ENCODE measurements around the gene MB.
A peak's percentile ranks its signal among the peaks of the same experiment; 100 is the strongest.
"Not testable (repeated sequence)": the region's sequence is repeated elsewhere in the genome, so short reads cannot be mapped to it uniquely, and the experiment has no call there.

MB gene

DNA sequence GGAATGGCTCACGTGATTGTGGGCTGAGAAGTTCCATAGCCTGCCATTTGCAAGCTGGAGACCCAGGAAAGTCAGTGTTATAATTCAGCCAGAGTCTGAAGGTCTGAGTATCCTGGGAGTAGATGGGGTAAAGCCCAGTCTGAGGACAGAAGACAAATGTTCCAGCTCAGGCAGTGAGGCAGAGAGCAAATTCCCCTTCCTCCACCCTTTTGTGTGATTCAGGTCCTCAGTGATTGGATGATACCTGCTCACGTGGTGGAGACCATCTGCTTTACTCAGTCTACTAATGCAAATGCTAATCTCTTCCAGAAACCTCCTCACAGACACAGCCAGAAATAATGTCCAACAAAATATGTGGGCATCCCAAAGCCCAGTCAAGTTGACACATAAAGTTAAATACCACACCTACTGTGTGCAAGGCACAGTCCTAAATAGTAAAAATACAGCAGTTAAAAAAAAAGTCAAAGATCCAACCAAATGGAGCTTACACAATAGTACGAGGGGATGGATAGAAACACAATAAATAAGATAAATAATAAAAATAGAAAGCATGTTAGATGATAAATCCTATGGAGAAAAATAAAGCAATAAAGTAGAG lies 17.9 kb upstream of the MB start:
- no peak for DNase-seq

DNA sequence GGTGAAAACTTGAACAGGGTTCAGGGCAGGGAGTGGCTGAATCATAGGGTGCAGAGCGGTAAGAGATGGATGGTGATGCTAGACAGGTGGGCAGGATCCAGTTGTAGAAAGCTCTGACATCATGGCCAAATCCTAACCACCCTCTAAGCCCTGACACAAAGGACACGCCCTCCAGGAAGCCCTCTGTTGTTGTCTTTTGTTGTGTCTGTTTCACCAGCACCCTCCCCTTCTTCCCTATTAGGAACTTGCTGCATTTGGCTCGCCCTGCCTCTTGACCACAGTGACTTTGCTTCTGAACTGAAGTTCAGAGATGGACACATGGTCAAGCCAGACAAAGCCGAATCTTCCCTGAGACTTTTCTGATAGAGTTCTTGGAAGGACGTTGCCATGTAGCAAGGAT lies 16.9 kb upstream of the MB start:
- DNase-seq = no peak

DNA sequence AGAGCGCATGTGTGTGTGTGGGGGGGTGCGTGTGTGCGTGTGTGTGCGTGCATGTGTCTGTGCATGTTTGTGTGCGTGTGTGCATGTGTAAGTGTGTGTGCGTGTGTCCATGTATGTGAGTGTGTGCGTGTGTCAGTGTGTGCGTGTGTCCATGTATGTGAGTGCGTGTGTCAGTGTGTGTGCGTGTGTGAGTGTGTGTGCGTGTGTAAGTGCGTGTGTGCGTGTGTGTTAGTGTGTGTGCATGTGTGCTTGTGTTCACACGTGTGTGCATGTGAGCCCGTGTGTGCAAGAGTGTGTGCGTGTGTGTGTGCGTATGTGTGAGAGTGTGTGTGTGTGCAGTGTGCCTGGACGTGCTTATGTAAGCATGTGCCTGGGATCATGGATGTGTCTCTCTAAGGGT lies 16.4 kb upstream of the MB start:
- no peak for DNase-seq

DNA sequence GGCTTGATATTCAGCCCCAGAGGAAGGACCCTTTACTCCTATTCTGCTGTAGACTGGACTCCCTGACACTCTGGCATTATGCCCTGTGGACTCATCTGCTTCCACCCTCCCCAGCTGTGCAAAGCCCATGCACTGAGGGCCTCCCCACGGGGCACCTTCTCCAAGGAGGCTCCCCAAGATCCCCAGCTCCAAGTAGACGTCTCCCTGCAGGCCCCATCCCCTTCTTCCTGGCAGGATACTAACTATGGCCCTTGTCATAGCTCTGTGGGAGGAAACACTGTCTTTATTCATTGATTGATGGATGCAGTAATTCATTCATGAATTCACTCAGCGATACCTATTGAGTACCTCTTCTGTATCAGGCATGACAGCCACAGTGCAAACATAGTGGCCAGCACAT lies 15.8 kb upstream of the MB start:
- DNase-seq = no peak

DNA sequence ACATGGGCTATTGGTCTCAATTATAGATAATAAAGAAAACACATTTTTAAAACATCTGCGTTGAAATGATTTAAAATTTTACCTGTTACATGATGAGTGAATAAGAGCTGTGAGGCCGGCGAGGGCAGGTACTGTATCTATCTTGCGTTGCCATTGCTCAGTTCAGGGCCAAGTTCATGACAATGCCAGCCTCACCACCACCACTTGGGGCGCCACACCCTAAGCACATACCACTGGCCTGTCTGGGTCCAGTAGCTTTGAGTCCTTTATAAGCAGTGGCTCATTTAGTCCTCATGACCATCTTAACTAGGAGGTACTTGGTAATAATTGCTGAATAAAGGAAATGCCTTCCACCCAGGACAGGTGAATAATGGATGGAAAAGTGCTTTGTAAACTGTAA lies 14.5 kb upstream of the MB start:
- DNase-seq = no peak

DNA sequence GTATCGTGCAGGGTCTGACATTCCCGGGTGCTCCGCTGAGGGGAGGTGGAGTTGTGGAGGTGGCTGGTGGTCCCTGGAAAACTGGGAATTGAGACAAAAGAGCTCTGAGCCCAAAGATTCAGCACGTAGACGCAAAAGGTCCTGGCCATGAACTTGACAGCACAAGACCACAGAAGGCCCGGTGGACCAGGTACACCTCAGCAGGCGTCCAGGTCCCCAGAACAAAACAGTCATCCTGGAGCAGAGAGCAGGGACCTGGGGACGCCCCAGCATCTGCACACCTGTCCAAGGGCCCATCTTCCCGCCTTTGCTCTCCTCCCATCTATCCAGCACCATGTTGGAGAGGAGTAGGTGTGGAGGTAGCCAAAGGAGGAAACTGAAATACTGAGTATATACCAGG lies 13.8 kb upstream of the MB start:
- DNase-seq = no peak

DNA sequence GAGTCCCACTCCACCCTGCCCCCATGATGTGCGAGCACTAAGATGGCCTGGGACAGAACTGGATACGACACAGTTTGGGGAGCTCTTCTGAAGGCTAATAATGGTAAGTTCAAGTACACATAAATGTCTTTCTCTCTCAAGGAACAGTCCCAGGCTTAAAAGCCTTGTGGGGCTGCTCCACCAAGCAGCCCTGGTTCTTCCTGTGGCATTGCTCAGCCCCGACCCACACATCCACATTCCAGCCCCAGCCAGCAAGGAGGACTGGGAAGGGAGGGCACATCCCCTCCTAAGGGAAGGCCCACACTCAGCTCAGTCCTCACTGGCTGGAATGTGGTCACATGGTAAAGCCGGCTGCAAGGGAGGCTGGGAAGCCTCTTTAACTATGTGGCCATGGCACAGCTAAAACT lies 13.3 kb upstream of the MB start:
- DNase-seq = no peak

DNA sequence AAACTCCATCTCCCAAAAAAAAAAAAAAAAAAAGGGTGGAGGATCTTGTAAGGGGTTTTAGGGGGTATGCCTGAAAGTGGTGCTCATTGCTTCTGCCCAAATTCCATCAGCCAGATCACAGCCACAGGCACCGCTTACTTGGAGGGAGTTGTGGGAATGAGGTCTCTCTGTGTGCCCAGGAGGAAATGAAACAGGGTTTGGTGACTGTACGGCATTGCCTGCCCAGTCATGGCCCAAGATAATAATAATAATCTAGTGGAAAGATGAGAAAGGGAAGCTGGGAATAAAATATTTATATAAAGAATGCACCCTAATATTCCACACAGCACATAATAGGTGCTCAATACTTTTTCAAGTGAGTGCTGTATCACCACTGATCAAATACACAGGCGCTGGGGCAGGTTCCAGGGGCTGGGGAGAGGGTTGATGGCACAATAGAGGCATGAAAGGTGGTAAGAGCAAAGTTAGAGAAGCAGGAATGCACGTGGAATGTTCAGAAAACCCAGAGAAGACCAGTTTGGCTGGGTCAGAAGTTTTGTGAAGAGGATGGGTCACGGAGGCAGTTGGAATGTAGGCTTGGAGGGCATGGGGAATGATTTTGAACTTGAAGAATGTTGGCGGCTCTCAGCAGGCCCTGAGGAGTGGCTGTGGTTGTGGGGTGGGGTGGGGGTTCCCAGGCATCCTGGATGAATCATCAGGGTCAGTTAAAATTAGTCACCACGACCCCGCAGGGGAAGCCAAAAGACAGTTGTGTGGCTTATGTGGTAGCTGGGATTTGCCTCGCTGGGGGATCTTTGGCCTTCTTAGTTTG lies 12.5 kb upstream of the MB start:
- DNase-seq = no peak

DNA sequence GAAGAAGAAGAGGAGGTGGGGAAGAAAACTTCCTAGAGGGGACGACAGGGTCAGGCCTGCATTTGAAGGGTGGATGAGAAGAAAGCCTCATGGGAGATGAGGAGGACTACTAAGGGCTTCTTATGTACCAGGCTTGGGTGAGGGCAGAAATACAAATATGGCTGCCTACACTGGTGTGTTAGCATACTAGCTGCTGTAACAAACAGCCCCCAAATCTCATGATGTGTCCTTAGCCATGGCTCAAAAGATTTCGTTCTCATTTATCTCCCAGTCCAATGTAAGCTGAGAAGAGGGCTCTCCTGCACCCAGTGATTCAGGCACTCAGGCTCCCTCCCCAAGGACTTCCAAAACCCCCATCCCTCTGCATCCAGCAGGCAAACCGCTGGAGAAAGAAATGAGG lies 11.6 kb upstream of the MB start:
- DNase-seq = no peak

DNA sequence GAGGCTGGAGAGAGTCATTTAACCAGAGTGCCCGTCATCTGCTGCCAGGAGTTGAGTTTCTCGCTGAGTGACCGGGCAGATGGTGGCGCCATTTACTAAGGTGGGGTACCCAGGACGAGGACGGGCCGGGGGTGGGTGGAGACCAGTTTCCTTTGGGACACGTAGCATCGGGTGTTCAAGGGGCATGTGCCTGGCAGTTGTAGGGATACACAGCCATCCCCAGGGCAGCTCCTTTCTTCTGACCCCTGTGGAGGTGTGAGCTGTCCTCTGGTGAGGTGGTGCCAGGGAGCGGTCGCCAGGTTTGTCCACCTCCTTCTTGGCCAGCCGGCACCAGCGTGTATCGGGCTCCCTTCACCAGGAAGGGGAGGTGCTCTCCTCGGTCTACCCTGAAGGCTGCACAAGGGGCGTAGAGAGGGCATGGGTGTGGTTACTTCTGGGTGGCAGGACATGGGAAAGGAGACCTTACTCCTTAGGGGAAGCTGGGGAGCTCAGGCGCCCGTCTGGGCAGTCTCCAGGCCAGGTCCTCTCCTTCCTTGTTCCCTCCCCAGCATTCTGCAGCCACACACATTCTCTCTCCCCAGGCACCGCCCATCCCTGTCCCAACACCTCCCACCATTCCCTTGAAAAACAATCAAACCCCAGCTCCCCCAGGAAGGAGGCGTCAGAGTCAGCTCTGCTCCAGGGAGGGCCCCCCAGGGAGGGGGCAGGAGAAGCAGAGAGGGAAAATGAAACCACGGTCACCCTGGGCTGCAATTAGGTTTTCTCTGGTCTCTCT lies 10.3 kb upstream of the MB start:
- peak; percentile 36 for DNase-seq

DNA sequence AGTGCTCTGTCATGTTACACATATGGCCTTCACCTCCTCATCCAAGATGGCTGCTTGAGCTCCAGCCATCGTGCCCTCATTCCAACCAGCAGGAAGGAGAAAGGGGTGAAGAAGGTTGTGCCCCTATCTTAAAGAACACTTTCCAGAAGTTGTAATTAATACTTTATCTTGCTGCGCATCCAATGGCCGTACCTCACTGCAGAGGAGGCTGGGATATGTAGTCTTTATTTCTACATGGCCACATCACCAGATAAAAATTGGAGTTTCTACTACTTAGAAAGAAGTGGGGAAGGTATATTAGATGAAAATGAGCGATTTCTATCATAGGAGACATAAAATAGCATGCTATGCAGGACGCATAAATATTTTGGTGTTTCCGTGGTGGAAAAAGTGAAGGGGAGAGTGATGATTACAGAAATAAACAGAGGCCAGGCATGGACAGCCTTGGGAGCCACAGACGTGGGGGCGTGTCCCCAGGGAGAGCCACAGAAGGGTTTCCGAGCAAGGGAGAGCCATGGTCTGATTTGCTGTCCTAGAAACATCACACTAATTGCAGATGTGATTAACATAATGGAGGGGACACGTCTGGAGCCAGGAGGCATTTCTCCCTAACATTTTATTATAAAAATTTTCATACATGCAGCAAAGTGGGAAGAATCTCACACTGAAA lies 8.8 kb upstream of the MB start:
- no peak for DNase-seq

DNA sequence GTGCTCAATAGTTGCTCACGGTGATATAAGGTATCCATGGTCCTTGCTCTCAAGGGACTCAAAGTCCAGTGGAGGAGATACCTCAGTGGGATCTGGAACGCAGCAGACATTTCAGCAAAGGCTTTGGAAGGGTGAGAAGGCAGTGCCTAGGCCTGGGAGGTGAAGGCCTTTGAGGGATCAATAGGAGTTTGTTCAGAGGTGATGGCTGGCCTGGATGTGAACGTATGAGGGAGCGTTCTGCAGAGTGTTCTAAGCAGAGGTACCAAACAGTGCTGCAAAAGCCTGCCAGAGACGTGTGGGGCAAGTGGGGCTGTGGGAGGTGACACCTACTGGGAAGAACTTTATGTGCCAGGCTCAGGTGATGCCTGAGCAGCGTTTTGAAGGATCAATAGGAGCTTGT lies 7.4 kb upstream of the MB start:
- no peak for DNase-seq

DNA sequence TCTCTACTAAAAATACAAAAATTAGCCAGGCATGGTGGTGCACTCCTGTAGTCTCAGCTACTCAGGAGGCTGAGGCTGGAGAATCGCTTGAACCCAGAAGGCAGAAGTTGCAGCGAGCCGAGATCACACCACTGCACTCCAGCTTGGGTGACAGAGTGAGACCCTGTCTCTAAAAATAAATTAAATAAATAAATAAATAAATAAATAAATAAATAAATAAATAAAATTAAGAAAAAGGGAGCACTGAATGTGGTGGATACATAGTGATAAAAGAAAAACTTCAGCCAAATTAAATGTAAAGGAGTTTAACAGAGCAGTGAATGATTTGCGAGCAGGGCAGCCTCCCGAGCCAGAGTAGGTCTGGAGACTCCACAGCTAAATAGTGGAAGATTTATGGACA lies 6.8 kb upstream of the MB start:
- not testable (repeated sequence) for DNase-seq

DNA sequence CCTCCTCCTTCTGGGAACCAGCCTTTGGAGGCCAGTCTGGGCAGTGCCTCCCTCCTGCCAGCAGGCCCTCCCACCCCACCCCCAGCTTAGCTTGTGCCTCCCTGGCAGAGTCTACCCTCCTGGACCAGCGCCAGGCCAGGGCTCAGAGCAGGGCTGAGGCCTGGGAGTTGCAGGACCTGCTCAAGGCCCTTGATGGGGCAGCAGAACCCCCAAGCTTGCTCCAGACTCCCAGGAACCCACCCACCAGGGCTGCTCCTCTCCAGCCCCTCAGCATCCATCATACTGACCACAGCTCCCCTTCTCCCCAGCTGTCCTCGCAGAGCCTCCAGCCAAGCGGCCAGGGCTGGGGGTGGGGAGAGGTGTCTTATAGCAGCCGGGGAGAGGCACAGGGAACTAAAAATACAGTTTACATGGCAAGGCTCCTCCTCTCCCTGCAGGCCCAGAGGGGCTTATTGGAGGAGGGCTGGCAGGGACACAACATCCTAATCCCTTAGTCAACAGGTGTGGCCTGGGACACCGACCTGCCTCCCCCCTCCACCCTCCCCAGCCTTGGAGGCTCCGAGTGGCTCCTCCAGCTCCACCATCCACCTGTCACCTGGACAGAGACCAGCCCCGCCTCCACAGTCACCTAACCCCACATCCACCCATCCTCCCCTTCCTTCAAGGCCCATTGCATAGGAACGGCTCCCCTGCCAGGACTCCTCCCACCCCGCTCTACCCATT lies 5.2 kb upstream of the MB start:
- no peak for DNase-seq

DNA sequence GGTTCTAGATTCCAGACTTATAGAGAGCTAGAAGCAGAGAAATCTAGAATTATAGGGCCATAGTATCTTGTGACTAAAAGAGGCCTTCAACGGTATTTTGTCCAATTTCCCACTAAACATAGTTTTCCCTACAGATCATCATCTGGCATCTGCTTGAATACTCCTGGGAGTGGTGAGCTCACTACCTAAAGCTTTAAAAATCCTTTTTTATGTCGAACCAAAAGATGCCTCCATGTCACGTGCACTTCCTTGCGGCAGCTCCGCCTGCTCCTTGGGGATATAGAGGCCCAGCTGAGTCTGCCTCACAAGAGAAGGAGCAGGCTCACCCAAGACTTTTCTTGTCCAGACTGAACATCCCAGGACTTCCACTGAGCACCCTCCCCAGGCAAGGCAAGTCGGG lies 4.3 kb upstream of the MB start:
- no peak for DNase-seq

DNA sequence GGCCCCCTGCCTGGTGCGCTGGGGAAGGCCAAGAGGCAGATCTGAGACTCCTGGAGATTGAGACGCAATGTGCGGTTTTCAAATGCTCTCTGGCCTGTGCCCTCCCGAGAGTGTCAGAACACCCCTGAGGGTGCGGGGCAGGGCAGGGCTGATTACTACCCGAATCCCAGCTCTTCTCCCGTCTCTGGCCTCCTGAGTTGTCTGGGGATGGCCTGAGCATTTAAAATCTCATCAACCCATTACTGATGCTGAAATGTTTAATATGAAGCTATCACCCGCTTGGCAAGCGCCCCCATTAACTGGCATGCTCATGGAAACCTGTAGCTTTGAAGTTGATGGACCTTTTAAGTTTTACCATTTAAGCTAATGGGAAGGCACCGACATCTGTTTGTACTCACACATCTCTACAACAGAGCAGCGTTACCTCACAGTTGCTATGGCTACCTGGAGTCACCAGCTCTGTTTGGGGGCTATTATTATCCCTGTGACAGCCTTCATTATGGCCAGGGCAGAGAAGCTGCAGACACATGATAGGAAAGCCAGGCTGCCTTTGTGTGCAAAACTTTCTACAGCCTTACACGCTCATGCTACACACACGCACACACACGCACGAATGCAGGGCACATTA lies 3.6 kb upstream of the MB start:
- DNase-seq = no peak

DNA sequence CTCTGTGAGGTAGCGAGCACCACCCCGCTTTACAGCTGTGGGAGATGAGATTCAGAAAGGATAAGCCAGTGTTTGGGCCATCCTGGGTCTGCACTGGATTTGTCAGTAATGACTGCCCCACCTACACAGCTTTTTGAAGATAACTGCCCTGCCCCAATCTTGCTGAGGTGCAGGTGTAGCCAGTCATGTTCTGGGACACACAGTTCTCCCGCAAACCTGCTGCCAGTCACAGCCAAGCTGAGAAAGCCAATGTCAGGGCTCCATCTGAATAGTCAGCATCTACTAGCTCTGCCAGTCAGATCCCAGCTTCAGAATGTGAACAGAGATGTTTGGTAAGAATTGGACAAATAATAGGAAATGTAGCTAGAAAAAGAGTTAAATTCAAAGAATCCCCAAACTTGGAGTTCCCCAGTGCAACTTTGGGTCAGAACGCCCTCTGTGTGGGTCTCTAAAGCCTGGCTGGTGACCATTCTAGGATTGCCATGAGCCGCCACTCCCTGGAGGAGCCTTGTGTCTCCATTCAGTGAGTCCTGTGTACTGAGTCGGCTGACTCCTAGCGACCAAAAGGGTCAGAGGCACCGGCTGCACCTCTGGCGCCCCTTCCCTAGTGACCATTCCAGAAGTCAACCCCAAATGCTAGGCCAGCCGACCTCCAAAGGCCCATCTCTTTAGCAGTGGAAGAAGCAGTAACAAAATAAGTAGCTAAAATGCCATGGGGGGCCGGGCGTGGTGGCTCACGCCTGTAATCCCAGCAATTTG lies 2.4 kb upstream of the MB start:
- no peak for DNase-seq

DNA sequence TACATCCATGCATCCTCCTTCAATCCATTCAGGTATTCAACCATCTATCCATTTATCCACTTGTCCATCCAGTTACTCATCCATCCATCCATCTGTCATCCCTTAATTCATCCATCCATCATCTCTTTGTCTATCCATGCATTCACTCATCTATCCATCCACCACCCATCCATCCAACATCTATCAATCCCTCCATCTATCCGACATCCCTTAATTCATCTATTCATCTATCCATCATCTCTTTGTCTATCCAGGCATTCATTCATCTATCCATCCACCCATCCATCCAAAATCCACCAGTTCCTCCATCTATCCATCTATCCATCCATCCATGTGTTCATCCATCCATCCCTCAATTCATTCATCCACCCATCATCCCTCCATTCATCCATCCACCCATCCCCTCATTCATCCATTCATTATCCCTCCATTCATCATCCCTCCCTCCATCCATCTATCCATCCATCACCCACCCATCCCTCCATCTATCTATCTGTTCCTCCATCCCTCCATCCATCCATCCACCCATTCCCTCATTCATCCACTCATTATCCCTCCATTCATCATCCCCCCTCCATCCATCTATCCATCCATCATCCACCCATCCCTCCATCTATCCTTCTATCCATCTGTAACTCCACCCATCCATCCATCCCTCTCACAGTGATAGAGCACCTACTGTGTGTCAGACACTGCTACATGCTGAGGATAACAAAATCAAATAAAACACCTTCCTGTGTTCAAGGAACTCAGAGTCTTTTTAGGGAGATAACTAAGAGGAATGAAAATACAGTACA lies 1.5 kb upstream of the MB start:
- DNase-seq = no peak

DNA sequence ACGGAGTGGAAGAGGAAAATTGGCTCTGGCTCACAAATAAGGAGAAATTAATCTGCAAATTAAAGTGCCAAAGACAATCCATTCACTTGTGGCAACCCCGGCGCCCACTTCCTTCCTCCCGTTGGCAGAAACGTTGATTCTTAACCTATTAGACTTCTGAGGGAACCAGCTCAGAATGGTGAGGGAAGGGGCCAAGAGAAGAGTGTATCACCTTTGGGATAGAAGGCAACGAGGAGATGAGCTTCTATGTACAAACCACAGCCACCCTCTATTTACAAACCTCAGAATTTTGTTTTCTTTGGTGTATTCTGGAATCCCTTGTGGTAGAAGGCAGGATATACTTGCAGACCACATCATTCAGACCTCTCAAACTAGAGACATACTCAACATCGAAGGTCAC lies 1.1 kb downstream of the MB start:
- DNase-seq = no peak

DNA sequence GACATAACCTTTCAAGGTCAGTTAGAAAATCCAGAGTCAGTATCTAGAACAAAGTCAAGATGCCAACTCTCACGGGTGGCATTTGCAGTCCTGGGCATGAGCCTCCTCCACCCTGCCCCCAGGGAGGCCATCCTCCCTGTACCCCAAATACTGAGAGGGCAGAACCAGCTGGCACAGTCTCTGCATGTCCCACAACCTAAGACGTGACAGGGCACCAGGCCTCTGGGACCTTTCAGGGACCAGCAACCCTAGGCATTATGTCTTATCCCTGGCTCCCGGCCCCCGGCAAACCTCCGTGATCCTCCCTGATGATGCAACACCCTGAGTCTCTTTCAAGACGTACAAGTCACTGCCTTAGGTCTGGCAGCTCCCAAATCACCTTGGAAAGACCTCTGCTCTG lies 2.0 kb downstream of the MB start:
- no peak for DNase-seq

DNA sequence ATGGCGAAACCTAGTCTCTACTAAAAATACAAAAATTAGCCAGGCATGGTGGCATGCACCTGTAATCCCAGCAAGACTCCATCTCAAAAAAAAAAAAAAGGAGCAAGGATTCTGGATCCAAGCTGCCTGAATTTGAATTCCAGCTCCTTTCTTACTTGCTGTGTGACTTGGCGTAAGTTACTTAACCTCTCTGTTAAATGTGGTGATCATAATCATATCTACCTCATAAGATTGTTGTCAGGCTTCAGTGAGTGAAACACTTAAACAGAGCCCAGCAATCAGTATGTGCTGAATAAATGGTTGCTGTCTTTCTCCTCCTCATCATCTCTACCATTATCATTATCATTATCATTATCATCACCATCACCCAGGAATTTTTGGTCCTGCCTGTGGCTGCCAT lies 2.7 kb downstream of the MB start:
- DNase-seq = no peak
